M059J (cell line): ENCODE results near the gene CGB7. TPM values are rescaled to one million over a fixed set of nuclear protein-coding genes. Genes with fewer than 3 reads are reported as not detected.

Experiments
- DNase-seq: peaks from one replicate; pipeline ENCODE4 v3.0.0-alpha.2; 2012; ENCODE audit warnings: low read depth
- total RNA-seq: library from RNA; depleted of rRNA; stranded (reverse); fragments of >200 nt; shearing (Covaris generic); gene quantifications from 2 replicates; pipeline ENCODE4 v1.2.3, GENCODE V29; 2014; rRNA removed

CGB7 gene
- 2.7 and 5.3 TPM in 2 replicates for total RNA-seq

GRCh38 chr19:49057636-49058234, at the start of gene CGB7:
CGB7 (minus strand) TSS chr19:49057749; CDS start chr19:49055375, 2,374 bp downstream.
- peak; percentile 82 for DNase-seq

DNA sequence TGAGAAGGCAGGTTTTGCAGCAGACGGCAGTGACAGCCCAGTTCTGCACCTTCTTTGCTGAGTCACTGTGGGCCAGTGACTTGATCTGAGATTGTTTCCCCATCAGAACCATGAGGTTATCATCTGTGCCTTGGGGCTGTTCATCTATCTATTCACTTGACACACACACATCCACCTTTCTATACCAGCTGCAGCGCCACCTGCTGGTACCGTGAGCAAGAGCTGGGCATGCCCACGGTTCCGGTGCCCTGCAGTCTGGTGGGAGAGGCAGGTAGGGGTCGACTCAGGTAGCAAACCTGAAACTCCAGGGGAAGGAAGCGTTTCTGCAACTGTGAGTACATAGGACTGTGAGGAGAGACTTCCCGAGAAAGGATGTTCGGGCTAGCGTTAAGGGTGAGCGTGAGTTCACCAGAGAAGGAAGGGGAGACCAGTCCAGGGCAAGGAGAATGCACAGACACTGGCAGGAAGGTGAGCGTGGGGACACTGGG, 49.1 kb upstream of the CGB7 start:
- peak; percentile 50 for DNase-seq

DNA sequence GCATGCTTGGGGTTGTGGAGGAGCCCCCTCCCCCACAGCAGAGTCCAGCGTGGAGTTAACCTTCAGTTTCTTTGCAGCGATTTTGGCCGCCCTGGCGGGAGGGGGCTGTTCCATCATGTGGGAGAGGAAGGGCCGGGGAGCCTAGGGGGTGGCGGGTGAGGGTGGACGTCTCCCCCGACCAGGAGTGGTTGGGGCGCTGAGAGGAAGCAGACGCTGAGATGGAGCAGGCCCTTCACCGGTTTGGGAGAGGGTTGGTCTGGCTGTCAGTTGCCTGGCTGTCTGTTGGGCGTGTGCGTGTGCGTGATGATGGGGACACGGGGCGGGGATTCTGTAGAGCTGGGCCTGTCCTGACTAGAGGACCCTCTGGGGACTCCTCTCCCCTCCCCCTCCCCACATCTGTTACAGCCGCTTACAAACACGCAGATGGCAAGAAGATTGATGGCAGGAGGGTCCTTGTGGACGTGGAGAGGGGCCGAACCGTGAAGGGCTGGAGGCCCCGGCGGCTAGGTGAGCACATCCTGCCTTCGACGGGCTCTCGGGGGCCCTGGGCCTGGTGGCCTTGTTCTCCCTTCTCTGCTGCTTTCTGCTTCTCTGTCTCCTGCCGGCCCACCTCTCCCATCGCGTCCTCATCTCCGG, 46.8 kb upstream of the CGB7 start:
- DNase-seq: no peak

DNA sequence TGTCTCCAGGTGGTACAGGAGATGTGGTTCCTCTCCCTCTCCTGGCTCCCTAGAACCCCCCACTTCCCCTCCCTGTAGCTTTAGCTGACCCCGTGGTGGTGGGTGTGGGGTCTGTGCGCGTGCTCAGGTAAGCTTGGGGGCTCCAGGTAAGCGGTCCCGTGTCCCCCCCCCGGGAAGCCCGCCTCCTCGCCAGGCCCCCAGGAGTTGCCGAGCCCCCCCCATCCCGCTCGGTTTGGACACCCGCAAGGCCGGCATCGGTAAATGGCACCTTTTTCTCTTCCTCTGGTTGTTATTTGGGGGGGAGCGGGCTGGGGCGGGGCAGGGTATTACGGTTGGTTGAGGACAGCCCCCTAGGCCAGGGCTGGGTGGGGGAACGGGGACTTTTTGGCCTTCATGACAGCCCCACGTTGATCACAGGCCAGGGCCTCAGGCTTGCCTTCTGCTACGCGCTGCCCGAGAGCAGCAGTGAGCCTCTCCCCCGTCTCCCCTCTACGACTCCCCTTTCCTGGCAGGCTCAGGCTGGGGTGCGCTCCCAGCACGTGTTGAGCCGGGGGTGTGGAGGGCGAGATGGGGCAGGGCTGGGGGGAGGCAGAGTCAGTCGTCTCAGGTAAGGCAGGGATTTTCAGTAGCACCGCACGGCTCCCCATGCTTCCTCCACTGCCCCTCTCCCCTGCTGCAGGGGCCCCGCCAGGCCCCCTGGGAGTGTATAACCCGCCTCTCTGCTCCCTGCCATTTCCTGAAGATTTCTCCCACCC, 46.0 kb upstream of the CGB7 start:
- DNase-seq: no peak

DNA sequence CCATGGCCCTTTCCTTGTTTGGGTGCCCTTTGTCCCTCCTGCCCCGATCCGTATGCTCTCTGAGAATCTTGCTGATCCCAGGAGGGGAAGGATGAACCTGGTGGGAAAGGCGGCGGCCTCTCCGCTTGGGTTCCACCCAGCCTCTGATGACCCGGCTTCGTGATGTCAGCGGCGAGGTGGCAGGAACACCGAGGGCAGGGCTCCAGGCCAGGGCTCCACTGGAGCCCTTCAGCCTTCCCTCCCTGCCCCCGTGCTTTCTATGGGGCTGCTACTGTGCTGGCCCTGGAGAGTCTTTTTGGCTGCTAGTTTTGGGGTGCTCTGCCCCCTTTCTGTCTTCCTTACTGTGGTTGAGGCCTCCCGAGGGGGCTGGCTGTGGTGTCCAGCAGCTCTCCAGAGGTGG, 44.8 kb upstream of the CGB7 start:
- DNase-seq: no peak

GRCh38 chr19:49101160-49101559, 43.6 kb upstream of the CGB7 start:
- no peak for DNase-seq

- no peak for DNase-seq
These were observed 41.2 kb upstream of the CGB7 start for GRCh38 chr19:49098795-49099194.

DNA sequence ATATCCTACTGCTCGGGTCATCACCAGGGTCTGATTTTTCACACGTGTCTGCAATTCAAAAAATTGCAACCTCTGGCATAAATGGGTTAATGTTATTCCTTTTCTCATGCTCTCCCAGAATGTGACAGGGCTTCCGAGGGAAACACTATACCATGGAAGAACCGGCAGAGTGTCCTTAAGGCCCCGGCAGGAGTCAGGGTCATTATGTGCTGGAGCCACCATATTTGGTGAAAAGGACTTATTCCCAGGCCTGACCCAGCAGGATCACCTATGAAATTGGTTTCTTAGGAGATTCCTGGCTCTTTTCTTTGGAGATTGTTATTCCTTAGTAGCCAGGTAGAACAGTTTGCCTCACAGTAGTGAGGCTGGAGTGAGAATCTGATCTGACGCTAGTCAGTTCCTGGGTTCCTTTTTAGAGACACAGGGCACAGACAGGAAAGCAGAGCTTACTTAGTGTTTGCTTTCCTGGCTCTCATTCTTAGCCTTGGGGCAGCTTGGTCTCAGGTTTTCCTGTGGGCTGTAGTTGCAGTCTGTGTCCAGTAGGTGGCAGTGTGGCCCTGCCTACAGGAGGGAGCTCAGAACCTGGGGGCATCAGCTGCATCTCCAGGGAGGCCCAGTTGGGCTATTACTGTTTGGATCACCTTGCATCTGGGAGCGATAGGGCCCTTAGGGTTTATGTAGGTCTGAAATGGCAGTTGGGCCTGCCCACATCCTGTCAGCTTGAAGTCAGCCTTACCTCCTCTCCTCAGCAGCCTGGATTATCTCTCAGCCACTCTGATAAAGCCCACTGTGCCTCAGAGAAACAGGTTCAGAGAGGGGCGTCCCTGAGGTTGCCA, 40.1 kb upstream of the CGB7 start:
- DNase-seq: peak; percentile 75

GRCh38 chr19:49094505-49095482, 37.2 kb upstream of the CGB7 start:
- no peak for DNase-seq

GRCh38 chr19:49092686-49093085, 35.1 kb upstream of the CGB7 start:
- no peak for DNase-seq

DNA sequence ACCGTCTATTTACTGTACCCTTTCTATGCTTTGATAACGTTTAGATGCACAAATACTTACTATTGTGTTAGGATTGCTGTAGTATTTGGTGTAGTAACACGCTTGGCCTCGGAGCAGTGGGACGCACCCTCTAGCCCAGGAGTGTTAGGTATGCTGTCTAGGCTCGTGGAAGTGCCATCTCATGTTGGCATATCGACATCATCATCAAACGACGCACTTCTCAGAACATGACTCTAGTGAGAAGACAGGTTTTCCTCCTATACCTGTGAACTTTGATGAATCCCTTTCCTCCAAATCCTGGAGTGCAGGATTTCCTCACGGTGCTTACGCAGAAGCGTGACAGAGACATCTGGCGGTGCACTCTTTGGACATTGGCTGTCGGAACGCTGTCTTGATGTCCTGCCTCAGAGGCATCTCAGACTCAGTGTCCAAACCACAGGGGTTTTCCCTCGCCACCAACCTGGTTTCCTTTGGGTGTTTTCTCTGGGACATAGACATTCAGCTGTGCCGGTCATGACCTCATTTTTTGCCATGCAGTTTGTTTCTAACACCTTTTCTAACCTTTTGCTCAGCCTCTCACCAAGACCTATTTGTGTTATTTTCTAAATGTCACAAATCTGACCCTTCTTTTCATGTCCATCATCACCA, 34.0 kb upstream of the CGB7 start:
- no peak for DNase-seq

DNA sequence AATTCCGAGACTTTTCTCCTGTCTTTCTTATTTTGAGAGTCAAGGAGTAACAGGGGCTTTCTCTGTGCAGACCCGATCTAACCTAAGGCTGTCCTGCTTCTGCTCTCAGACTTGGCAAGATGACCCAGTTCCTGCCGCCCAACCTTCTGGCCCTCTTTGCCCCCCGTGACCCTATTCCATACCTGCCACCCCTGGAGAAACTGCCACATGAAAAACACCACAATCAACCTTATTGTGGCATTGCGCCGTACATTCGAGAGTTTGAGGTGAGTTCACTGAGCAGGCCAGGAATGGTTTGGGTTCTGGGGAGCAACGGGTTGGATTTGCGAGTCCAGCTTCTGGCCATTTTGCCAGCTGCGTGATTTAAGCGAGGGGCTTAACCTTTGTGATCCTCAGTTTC, 28.7 kb upstream of the CGB7 start:
- DNase-seq: no peak

- DNase-seq: no peak
These were observed 28.3 kb upstream of the CGB7 start for GRCh38 chr19:49085868-49086232.

DNA sequence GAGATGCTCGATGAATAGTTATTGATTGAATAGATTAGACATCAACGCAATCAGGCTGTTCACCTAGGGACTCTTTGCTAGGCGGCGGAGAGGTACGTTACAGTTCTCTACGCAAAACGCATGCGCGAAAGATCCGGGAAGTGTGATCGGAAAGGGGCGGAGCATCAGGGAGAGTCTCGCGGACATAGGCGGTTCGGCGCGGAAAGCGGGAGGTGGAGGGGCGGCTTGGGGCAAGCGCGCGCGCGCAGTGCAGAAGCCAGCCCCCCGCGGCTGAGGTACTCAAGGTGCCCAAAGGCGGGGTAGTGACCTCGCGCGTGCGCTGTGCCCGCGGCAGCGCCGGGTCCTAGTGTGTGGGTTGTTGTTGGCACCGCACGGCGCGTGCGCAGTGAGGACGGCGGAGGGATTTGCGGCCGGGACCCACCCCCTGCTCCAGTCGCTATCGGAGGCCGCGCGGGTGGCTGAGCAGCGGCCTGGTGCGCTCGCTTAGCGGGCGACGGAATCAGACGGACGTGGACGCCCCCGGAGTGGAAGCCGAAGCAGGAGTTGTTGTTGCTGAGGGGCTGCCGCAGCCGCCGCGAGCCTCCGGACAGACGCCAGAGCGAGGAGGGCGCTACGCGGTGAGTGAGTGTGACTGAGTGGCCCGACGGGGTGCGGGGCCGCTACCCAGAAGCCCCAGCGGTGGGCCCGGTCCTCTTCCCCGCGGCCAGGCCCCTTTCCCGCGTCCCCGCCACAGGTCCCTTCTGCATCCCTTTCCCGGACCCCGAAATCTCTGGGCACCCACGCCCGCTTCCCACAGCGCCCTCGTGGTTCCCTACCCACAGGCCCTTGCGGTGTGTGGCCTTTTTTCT, 27.7 kb upstream of the CGB7 start, which contains the start of gene SNRNP70:
Gene SNRNP70, plus strand, starts transcription at position 432 of the 848 bp plus-strand sequence. CDS start 964 bp downstream, outside the sequence.
- DNase-seq: peak; percentile 98

DNA sequence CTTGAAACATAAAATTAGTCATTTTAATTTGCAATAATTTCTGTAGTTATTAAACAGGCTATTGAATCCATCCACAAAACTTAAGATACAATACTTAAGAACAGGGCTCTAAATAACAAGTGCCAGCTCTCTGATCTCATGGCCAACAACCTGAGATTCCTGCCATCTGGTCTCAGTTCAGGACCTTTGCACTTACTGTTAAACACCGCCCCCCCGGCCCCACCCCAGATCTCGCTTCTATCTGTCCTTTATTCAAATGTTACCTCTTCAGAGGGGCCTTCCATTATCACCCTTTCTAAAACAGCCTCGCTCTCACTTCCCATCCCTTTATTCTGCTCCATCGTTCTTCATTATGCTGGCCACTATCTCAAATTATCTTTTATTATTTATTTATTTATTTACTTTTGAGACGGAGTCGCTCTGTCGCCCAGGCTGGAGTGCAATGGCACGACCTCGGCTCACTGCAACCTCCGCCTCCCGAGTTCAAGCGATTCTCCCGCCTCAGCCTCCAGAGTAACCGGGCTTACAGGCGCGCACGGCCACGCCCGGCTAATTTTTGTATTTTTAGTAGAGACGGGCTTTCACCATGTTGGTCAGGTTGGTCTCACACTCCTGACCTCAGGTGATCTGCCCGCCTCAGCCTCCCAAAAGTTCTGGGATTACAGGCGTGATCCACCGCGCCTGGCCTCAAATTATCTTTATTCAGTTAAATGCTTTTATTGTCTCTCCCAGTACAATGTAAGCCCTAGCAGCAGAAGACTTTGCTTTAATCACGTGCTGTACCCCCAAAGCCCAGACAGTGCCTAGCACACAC, 26.9 kb upstream of the CGB7 start:
- DNase-seq: no peak

GRCh38 chr19:49081273-49081672, 23.7 kb upstream of the CGB7 start:
- DNase-seq: no peak

DNA sequence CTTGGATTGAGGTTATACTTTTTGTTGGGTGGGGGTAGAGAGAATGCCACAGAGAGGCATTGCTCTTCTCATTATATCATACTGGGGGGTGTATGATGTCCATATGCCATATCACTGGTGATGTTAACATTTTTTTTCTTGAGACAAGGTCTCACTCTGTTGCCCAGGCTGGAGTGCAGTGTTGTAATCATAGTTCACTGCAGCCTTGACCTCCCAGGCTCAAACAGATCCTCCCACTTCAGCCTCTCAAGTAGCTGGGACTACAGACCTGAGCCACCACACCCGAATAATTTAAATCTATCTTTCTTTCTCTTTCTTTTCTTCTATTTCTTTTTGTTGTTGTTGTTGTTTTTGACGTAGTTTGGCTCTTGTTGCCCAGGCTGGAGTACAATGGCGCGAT, 22.8 kb upstream of the CGB7 start:
- DNase-seq: no peak

GRCh38 chr19:49074869-49075268, 17.3 kb upstream of the CGB7 start:
- DNase-seq: peak; percentile 64
